GM23248 (cell line): ENCODE results near the gene RASGRF1. TPM values are rescaled to one million over a fixed set of nuclear protein-coding genes. Genes with fewer than 3 reads are reported as not detected.

ENCODE experiments used
- DNase-seq: peaks from one replicate; pipeline ENCODE4 v3.0.0-alpha.2; 2015
- H2AFZ ChIP-seq: fragments of 200-600 bp; sonication (generic); 2 replicates; pipeline ENCODE4 v1.6.1; 2016; ENCODE audit warnings: antibody characterized with exemption
- H3F3A ChIP-seq: fragments of 200-600 bp; sonication (generic); 2 replicates; pipeline ENCODE4 v1.6.1; 2016; ENCODE audit warnings: mild to moderate bottlenecking, antibody characterized with exemption, mixed run types; ENCODE audit not compliant: insufficient read depth
- H3K27ac ChIP-seq: fragments of 200-600 bp; sonication (generic); 2 replicates; pipeline ENCODE4 v1.5.1; 2016; ENCODE audit warnings: mild to moderate bottlenecking
- H3K27me3 ChIP-seq: fragments of 200-600 bp; sonication (generic); replicated peaks from 2 replicates; pipeline ENCODE4 v1.6.1; 2016; ENCODE audit warnings: mild to moderate bottlenecking; ENCODE audit not compliant: insufficient read depth
- H3K36me3 ChIP-seq: fragments of 200-600 bp; sonication (generic); 2 replicates; pipeline ENCODE4 v1.6.1; 2016; ENCODE audit warnings: low read depth, mild to moderate bottlenecking
- H3K4me1 ChIP-seq: fragments of 200-600 bp; sonication (generic); 2 replicates; pipeline ENCODE4 v1.6.1; 2016; ENCODE audit warnings: mild to moderate bottlenecking; ENCODE audit not compliant: insufficient read depth
- H3K4me2 ChIP-seq: fragments of 200-600 bp; sonication (generic); one replicate; pipeline ENCODE4 v1.6.1; 2016; ENCODE audit warnings: mild to moderate bottlenecking; ENCODE audit not compliant: unreplicated experiment
- H3K4me3 ChIP-seq: fragments of 200-600 bp; sonication (generic); 2 replicates; pipeline ENCODE4 v1.5.1; 2016; ENCODE audit warnings: mild to moderate bottlenecking
- H3K79me2 ChIP-seq: fragments of 200-600 bp; sonication (generic); 2 replicates; pipeline ENCODE4 v1.6.1; 2016; ENCODE audit warnings: mild to moderate bottlenecking; ENCODE audit not compliant: insufficient read depth
- H3K9ac ChIP-seq: fragments of 200-600 bp; sonication (generic); 2 replicates; pipeline ENCODE4 v1.6.1; 2016; ENCODE audit warnings: mild to moderate bottlenecking
- H3K9me2 ChIP-seq: fragments of 200-600 bp; sonication (generic); 2 replicates; pipeline ENCODE4 v1.6.1; 2016; ENCODE audit warnings: mixed run types, mild to moderate bottlenecking, moderate library complexity; ENCODE audit not compliant: insufficient read depth
- H3K9me3 ChIP-seq: fragments of 200-600 bp; sonication (generic); one replicate; pipeline ENCODE4 v1.6.1; 2017; ENCODE audit warnings: low read depth
- H4K20me1 ChIP-seq: fragments of 200-600 bp; sonication (generic); 2 replicates; pipeline ENCODE4 v1.6.0; 2016; ENCODE audit not compliant: insufficient read depth
- EZH2 ChIP-seq: fragments of 200-600 bp; sonication (generic); IDR thresholded peaks from 2 replicates; pipeline ENCODE4 v1.6.1; 2018; ENCODE audit warnings: antibody characterized with exemption, mild to moderate bottlenecking; ENCODE audit not compliant: insufficient read depth, poor library complexity, severe bottlenecking
- EZH2phosphoT487 ChIP-seq: fragments of 200-600 bp; sonication (generic); IDR thresholded peaks from 2 replicates; pipeline ENCODE4 v1.6.1; 2018; ENCODE audit warnings: antibody characterized with exemption, moderate library complexity, mild to moderate bottlenecking, low read depth; ENCODE audit not compliant: insufficient read depth
- WGBS, 2 experiments: methylation state at CpG; one replicate each; pipeline ENCODE4 v1.1.6; 2015 to 2017; ENCODE audit warnings: low lambda C conversion rate in 2 of 2, low coverage in 1 of 2; ENCODE audit errors: missing lambda C conversion rate in 2 of 2; 5-methylcytosine and 5-hydroxymethylcytosine counted together
- in situ Hi-C: fragments of 300-500 bp; cut with MboI; formaldehyde crosslinking; loops from 2 replicates; pipeline ENCODE4 v1.15.0; 2020
- polyA plus RNA-seq: library from polyadenylated mRNA; unstranded; fragments of >200 nt; fragmentation: Nextera tagmentation; extraction: Ambion mirVana; gene quantifications from 2 replicates; pipeline ENCODE4 v1.2.1, GENCODE V29; 2016
- total RNA-seq: library from RNA; depleted of rRNA; stranded (reverse); fragments of >200 nt; shearing (Covaris generic); gene quantifications from 2 replicates; pipeline ENCODE4 v1.2.3, GENCODE V29; 2014

RASGRF1 gene
- total and polyA plus RNA-seq, 2 experiments from 2014 or later = not detected

- no peaks in the 10 kb centered on the region for H3K79me2 ChIP-seq
- H3K36me3 ChIP-seq = no peaks in the 10 kb centered on the region
- H3K27ac ChIP-seq = no peak overlapping the region
- H3K4me3 ChIP-seq = no peak overlapping the region
- H3K9ac ChIP-seq = no peak overlapping the region
- no peaks in the 10 kb centered on the region for H3F3A ChIP-seq
- no peaks in the 10 kb centered on the region for H3K9me3 ChIP-seq
- TF ChIP-seq EZH2phosphoT487 = no peak
- no peak for TF ChIP-seq EZH2
- in situ Hi-C loops = no loop called here
- no peaks in the 10 kb centered on the region for H4K20me1 ChIP-seq
- DNase-seq = no peak
- 2 to 13% methylated on average over 1 of the region's 1 CpG for WGBS, 2 experiments
- H3K27me3 ChIP-seq = 0 out of 2 replicates have a peak, but pooled peaks cover 3% of the 10 kb centered on the region
- H3K4me2 ChIP-seq = no peak overlapping the region
- no peaks in the 10 kb centered on the region for H3K4me1 ChIP-seq
- no peaks in the 10 kb centered on the region for H3K9me2 ChIP-seq
- H2AFZ ChIP-seq = no peak overlapping the region
These were observed 31.5 kb downstream of the RASGRF1 start for GRCh38 chr15:79059081-79059572.

- 0 out of 2 replicates have a peak, but pooled peaks cover 3% of the 10 kb centered on the region for H3K27me3 ChIP-seq
- in situ Hi-C loops = no loop called here
- H3K9me2 ChIP-seq = no peaks in the 10 kb centered on the region
- no peaks in the 10 kb centered on the region for H3K4me1 ChIP-seq
- no peaks in the 10 kb centered on the region for H3K9me3 ChIP-seq
- no peak for TF ChIP-seq EZH2phosphoT487
- H2AFZ ChIP-seq = no peak overlapping the region
- H3K27ac ChIP-seq = no peak overlapping the region
- no peak overlapping the region for H3K4me3 ChIP-seq
- H3K4me2 ChIP-seq = no peak overlapping the region
- DNase-seq = no peak
- 55 to 59% methylated on average over 15 of the region's 15 CpGs for WGBS, 2 experiments
- H3K79me2 ChIP-seq = no peaks in the 10 kb centered on the region
- no peaks in the 10 kb centered on the region for H3K36me3 ChIP-seq
- H3K9ac ChIP-seq = no peak overlapping the region
- H3F3A ChIP-seq = no peaks in the 10 kb centered on the region
- H4K20me1 ChIP-seq = no peaks in the 10 kb centered on the region
These were observed 32.2 kb downstream of the RASGRF1 start for GRCh38 chr15:79058260-79058850.

- H3K27ac ChIP-seq = no peak overlapping the region
- no peaks in the 10 kb centered on the region for H3F3A ChIP-seq
- H3K27me3 ChIP-seq = 0 out of 2 replicates have a peak, but pooled peaks cover 3% of the 10 kb centered on the region
- no peak overlapping the region for H3K4me3 ChIP-seq
- TF ChIP-seq EZH2 = no peak
- TF ChIP-seq EZH2phosphoT487 = no peak
- no peaks in the 10 kb centered on the region for H3K36me3 ChIP-seq
- DNase-seq = no peak
- H3K9ac ChIP-seq = no peak overlapping the region
- H3K4me1 ChIP-seq = no peaks in the 10 kb centered on the region
- H3K79me2 ChIP-seq = no peaks in the 10 kb centered on the region
- in situ Hi-C loops = no loop called here
- H3K9me3 ChIP-seq = no peaks in the 10 kb centered on the region
- WGBS, 2 experiments = 59 to 66% methylated on average over 6 of the region's 6 CpGs
- H4K20me1 ChIP-seq = no peaks in the 10 kb centered on the region
- H3K9me2 ChIP-seq = no peaks in the 10 kb centered on the region
- H3K4me2 ChIP-seq = no peak overlapping the region
- no peak overlapping the region for H2AFZ ChIP-seq
These were observed 33.5 kb downstream of the RASGRF1 start for GRCh38 chr15:79057050-79057449.

GRCh38 chr15:79054350-79054749 lies 36.2 kb downstream of the RASGRF1 start:
- DNase-seq = no peak
- no peak overlapping the region for H2AFZ ChIP-seq
- no peak overlapping the region for H3K4me2 ChIP-seq
- in situ Hi-C loops = no loop called here
- H3K9me3 ChIP-seq = no peaks in the 10 kb centered on the region
- H4K20me1 ChIP-seq = no peaks in the 10 kb centered on the region
- no peaks in the 10 kb centered on the region for H3K79me2 ChIP-seq
- 23 to 29% methylated on average over 3 of the region's 3 CpGs for whole genome bisulfite sequencing, 2 experiments
- no peak overlapping the region for H3K4me3 ChIP-seq
- no peaks in the 10 kb centered on the region for H3K4me1 ChIP-seq
- peaks cover 3% of the 10 kb centered on the region; the same call in 1 of the 2 replicates for H3K27me3 ChIP-seq
- no peak for TF ChIP-seq EZH2phosphoT487
- no peak for TF ChIP-seq EZH2
- no peak overlapping the region for H3K27ac ChIP-seq
- no peaks in the 10 kb centered on the region for H3F3A ChIP-seq
- H3K9me2 ChIP-seq = no peaks in the 10 kb centered on the region
- no peaks in the 10 kb centered on the region for H3K36me3 ChIP-seq
- H3K9ac ChIP-seq = no peak overlapping the region
